ENCODE measurements around the gene CTNNBL1.

DNA sequence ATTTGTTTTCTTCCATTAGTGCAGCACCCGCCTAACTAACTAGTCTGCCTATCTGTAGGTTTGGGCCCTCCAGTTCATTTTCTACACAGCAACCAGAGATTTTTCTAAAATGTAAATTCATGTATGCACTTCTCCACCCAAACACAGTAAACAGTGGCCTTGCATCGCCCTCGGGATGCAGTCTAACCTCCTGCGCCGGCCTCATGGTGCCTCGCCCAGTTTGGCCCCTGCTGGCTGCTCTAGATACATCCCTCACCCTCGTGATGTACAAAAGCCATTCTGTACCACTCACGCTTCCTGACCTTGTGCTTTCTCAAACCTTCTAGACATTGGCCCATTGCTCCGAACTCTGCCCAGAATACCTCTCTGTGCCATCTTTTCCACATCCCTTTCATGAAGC is 155.3 kb downstream of the CTNNBL1 start:
- TF ChIP-seq, protein P1, sequence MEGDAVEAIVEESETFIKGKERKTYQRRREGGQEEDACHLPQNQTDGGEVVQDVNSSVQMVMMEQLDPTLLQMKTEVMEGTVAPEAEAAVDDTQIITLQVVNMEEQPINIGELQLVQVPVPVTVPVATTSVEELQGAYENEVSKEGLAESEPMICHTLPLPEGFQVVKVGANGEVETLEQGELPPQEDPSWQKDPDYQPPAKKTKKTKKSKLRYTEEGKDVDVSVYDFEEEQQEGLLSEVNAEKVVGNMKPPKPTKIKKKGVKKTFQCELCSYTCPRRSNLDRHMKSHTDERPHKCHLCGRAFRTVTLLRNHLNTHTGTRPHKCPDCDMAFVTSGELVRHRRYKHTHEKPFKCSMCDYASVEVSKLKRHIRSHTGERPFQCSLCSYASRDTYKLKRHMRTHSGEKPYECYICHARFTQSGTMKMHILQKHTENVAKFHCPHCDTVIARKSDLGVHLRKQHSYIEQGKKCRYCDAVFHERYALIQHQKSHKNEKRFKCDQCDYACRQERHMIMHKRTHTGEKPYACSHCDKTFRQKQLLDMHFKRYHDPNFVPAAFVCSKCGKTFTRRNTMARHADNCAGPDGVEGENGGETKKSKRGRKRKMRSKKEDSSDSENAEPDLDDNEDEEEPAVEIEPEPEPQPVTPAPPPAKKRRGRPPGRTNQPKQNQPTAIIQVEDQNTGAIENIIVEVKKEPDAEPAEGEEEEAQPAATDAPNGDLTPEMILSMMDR (IDR thresholded peaks at IDR 0.05; ENCODE audit: insufficient read depth, low read length) = no peak
- TF ChIP-seq, protein P2, sequence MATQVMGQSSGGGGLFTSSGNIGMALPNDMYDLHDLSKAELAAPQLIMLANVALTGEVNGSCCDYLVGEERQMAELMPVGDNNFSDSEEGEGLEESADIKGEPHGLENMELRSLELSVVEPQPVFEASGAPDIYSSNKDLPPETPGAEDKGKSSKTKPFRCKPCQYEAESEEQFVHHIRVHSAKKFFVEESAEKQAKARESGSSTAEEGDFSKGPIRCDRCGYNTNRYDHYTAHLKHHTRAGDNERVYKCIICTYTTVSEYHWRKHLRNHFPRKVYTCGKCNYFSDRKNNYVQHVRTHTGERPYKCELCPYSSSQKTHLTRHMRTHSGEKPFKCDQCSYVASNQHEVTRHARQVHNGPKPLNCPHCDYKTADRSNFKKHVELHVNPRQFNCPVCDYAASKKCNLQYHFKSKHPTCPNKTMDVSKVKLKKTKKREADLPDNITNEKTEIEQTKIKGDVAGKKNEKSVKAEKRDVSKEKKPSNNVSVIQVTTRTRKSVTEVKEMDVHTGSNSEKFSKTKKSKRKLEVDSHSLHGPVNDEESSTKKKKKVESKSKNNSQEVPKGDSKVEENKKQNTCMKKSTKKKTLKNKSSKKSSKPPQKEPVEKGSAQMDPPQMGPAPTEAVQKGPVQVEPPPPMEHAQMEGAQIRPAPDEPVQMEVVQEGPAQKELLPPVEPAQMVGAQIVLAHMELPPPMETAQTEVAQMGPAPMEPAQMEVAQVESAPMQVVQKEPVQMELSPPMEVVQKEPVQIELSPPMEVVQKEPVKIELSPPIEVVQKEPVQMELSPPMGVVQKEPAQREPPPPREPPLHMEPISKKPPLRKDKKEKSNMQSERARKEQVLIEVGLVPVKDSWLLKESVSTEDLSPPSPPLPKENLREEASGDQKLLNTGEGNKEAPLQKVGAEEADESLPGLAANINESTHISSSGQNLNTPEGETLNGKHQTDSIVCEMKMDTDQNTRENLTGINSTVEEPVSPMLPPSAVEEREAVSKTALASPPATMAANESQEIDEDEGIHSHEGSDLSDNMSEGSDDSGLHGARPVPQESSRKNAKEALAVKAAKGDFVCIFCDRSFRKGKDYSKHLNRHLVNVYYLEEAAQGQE (IDR thresholded peaks at IDR 0.05; ENCODE audit: insufficient replicate concordance, low read depth) = no peak
- TF ChIP-seq POLR2AphosphoS5 (IDR thresholded peaks at IDR 0.05; ENCODE audit: low read depth) (no peak), SPI1 (IDR thresholded peaks at IDR 0.05; ENCODE audit: borderline replicate concordance, low read depth) (no peak)
